RWPE1 (cell line): ENCODE measurements around the gene NHLRC3.
"Not testable (repeated sequence)": the region's sequence is repeated elsewhere in the genome, so short reads cannot be mapped to it uniquely, and the experiment has no call there.

Source experiments
- CTCF ChIA-PET: fragments of 350-600 bp; sonication (Branson Sonifier 250); formaldehyde crosslinking; extraction: SDS; loops from one replicate; lab custom pipeline; 2021; lab: Yijun Ruan, JAX
- POLR2A ChIA-PET: fragments of 400-600 bp; formaldehyde crosslinking; extraction: SDS; loops from one replicate; lab custom pipeline; 2020; ENCODE audit warnings: antibody characterized with exemption; ENCODE audit not compliant: low non-redundant PET; lab: Yijun Ruan, JAX
- DNase-seq: peaks from one replicate; pipeline ENCODE4 v3.0.0; 2012; ENCODE audit warnings: low spot score
- H3K27ac ChIP-seq: fragments of 450-650 bp; 2 replicates; pipeline ENCODE4 v1.5.1; 2017
- CTCF ChIP-seq: fragments of 450-650 bp; conservative IDR thresholded peaks from 2 replicates; pipeline ENCODE4 v1.5.1; 2017; ENCODE audit warnings: low read depth, mild to moderate bottlenecking

NHLRC3 gene

GRCh38 chr13:39037880-39038568 lies at the start of gene NHLRC3, which contains the start of gene PROSER1:
Gene NHLRC3, plus strand, starts transcription at chr13:39038456. Its CDS starts 184 bp downstream, at chr13:39038640.
Gene PROSER1, minus strand, starts transcription at chr13:39038089. Its CDS starts 847 bp downstream, at chr13:39037242.
- ChIA-PET CTCF (interaction anchor here (0.8 kb wide), 1 partner anchor 232 kb away, joined by 3 read pairs; no protein-coding TSS in a partner anchor), POLR2A (no interaction called here)
- peak; percentile 69 for DNase-seq
- peak within 1 kb of the TSS; percentile 83 for H3K27ac ChIP-seq
- no peak for TF ChIP-seq CTCF

- ChIA-PET CTCF (no interaction called here), POLR2A (no interaction called here)
- DNase-seq = no peak
- no peak for TF ChIP-seq CTCF
- no peak within 1 kb of the TSS for H3K27ac ChIP-seq
Observed at GRCh38 chr13:38990693-38991092, 47.6 kb upstream of the NHLRC3 start, which contains the start of gene STOML3. Gene STOML3, minus strand, starts transcription at chr13:38990831. Its CDS starts 110 bp downstream, at chr13:38990721.

GRCh38 chr13:38993381-38993780 lies 44.9 kb upstream of the NHLRC3 start:
- no peak overlapping the region for H3K27ac ChIP-seq
- ChIA-PET CTCF (no interaction called here), POLR2A (no interaction called here)
- no peak for DNase-seq
- TF ChIP-seq CTCF = no peak

GRCh38 chr13:38998739-38999138 lies 39.5 kb upstream of the NHLRC3 start:
- H3K27ac ChIP-seq = no peak overlapping the region
- no peak for TF ChIP-seq CTCF
- POLR2A ChIA-PET = no interaction called here
- CTCF ChIA-PET = no interaction called here
- DNase-seq = no peak

- CTCF ChIA-PET, POLR2A ChIA-PET: not testable (repeated sequence)
- H3K27ac ChIP-seq = peak overlapping the region; percentile 89
Observed at GRCh38 chr13:39006371-39007111, 31.7 kb upstream of the NHLRC3 start.

GRCh38 chr13:39012608-39013007 lies 25.6 kb upstream of the NHLRC3 start:
- no peak for DNase-seq
- ChIA-PET CTCF (no interaction called here), POLR2A (no interaction called here)
- no peak overlapping the region for H3K27ac ChIP-seq
- no peak for TF ChIP-seq CTCF

More at GRCh38 chr13:39006371-39007111, 31.7 kb upstream of the NHLRC3 start:
- not testable (repeated sequence) for DNase-seq
